ENCODE data around the gene BBLN.
"Not testable (repeated sequence)": the region's sequence is repeated elsewhere in the genome, so short reads cannot be mapped to it uniquely, and the experiment has no call there.

The BBLN gene

GRCh38 chr9:128159784-128160602 lies at the start of gene BBLN:
Gene BBLN, plus strand, starts transcription at chr9:128160265. Its CDS starts 143 bp downstream, at chr9:128160408.
- peak; percentile 92 for DNase-seq

GRCh38 chr9:128111726-128112125 lies 48.3 kb upstream of the BBLN start:
- DNase-seq = not testable (repeated sequence)

- DNase-seq = no peak
These were observed 46.3 kb upstream of the BBLN start for GRCh38 chr9:128113526-128114325.

GRCh38 chr9:128114326-128115186 lies 45.5 kb upstream of the BBLN start:
- no peak for DNase-seq

GRCh38 chr9:128115187-128116103 lies 44.6 kb upstream of the BBLN start:
- DNase-seq = no peak

- no peak for DNase-seq
These were observed 43.7 kb upstream of the BBLN start for GRCh38 chr9:128116104-128117083.

- peak; percentile 88 for DNase-seq
These were observed 42.2 kb upstream of the BBLN start for GRCh38 chr9:128117613-128118471.

GRCh38 chr9:128118472-128118857 lies 41.6 kb upstream of the BBLN start:
- no peak for DNase-seq

- no peak for DNase-seq
These were observed 40.9 kb upstream of the BBLN start for GRCh38 chr9:128118971-128119665.

GRCh38 chr9:128120061-128120740 lies 39.9 kb upstream of the BBLN start:
- DNase-seq = no peak

- DNase-seq = no peak
These were observed 39.2 kb upstream of the BBLN start for GRCh38 chr9:128120741-128121465.

GRCh38 chr9:128121466-128121810 lies 38.6 kb upstream of the BBLN start:
- DNase-seq = no peak

- no peak for DNase-seq
These were observed 37.9 kb upstream of the BBLN start for GRCh38 chr9:128121924-128122808.

GRCh38 chr9:128122809-128123175 lies 37.3 kb upstream of the BBLN start:
- DNase-seq = no peak

- DNase-seq = no peak
These were observed 36.5 kb upstream of the BBLN start for GRCh38 chr9:128123451-128124080.

- no peak for DNase-seq
These were observed 35.6 kb upstream of the BBLN start for GRCh38 chr9:128124451-128124850.

Data from NCI-H1092 (cell line).